HG03064 (cell line): Measurements from ENCODE around the gene TMEM170B.

Experiments
- ATAC-seq: cut with Tn5 transposase; IDR thresholded peaks from one replicate; pipeline ENCODE4 v1.9.1; 2021; ENCODE audit warnings: low read depth; ENCODE audit not compliant: unreplicated experiment

TMEM170B gene

GRCh38 chr6:11580686-11581405 lies 43.3 kb downstream of the TMEM170B start:
- ATAC-seq = no peak

- ATAC-seq = no peak
These were observed 46.7 kb downstream of the TMEM170B start for GRCh38 chr6:11584244-11584643.

GRCh38 chr6:11585426-11586016 lies 48.0 kb downstream of the TMEM170B start:
- ATAC-seq = no peak

GRCh38 chr6:11586117-11586516 lies 48.6 kb downstream of the TMEM170B start:
- ATAC-seq = no peak

GRCh38 chr6:11586536-11586935 lies 49.0 kb downstream of the TMEM170B start:
- ATAC-seq = no peak

GRCh38 chr6:11589261-11589660 lies 51.7 kb downstream of the TMEM170B start:
- ATAC-seq = no peak

- ATAC-seq = no peak
These were observed 54.9 kb downstream of the TMEM170B start for GRCh38 chr6:11592294-11592906.

GRCh38 chr6:11593096-11593495 lies 55.5 kb downstream of the TMEM170B start:
- no peak for ATAC-seq

- ATAC-seq = no peak
These were observed 58.4 kb downstream of the TMEM170B start for GRCh38 chr6:11595903-11596302.

- no peak for ATAC-seq
These were observed 59.2 kb downstream of the TMEM170B start for GRCh38 chr6:11596640-11597237.

GRCh38 chr6:11598687-11599086 lies 61.1 kb downstream of the TMEM170B start:
- no peak for ATAC-seq

GRCh38 chr6:11600251-11600650 lies 62.7 kb downstream of the TMEM170B start:
- ATAC-seq = no peak

GRCh38 chr6:11601776-11602605 lies 64.4 kb downstream of the TMEM170B start:
- no peak for ATAC-seq

- no peak for ATAC-seq
These were observed 66.7 kb downstream of the TMEM170B start for GRCh38 chr6:11604215-11604614.

- ATAC-seq = no peak
These were observed 67.4 kb downstream of the TMEM170B start for GRCh38 chr6:11604836-11605506.

GRCh38 chr6:11605507-11605905 lies 68.0 kb downstream of the TMEM170B start:
- ATAC-seq = no peak

GRCh38 chr6:11606332-11606731 lies 68.8 kb downstream of the TMEM170B start:
- ATAC-seq = no peak

- ATAC-seq = no peak
These were observed 69.8 kb downstream of the TMEM170B start for GRCh38 chr6:11607383-11607782.

GRCh38 chr6:11608600-11609323 lies 71.2 kb downstream of the TMEM170B start:
- no peak for ATAC-seq
